HG03442 (cell line): Measurements from ENCODE around the gene CNTNAP4.
A peak's percentile ranks its signal among the peaks of the same experiment; 100 is the strongest.

Experiments
- ATAC-seq: cut with Tn5 transposase; IDR thresholded peaks from one replicate; pipeline ENCODE4 v1.9.1; 2021; ENCODE audit warnings: mild to moderate bottlenecking, moderate library complexity; ENCODE audit not compliant: unreplicated experiment

CNTNAP4 gene

DNA sequence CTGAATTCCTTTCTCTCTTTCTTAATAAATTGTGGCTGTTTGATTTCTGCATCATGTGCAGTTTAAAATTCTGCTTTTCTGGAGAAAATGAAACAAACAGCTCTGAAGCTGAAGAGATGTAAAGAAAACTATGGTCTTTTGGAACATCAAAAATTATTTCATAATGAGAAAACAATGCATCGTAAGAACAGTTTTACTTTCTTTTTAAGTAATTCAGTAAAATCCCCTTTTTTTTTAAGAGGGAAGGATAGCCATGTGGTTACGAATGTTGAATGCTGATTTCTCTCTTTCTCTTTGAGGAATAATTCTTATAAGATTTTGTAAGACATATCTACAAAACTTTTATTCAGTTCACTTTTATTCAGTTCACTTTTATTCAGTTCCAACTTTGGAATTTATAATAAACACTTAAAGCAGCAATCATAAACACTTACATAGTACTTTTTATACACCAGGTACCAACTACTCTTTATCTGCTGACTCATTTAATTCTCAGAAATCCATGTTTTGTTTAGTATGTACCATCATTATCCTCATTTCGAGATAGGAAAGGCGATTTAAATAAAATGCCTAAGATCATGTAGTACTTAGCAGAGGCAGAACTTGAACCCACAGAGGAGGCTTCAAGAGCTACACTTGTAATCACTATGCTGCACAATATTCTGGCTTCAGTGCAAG lies 26.6 kb downstream of the CNTNAP4 start:
- ATAC-seq, result peak; percentile 54

DNA sequence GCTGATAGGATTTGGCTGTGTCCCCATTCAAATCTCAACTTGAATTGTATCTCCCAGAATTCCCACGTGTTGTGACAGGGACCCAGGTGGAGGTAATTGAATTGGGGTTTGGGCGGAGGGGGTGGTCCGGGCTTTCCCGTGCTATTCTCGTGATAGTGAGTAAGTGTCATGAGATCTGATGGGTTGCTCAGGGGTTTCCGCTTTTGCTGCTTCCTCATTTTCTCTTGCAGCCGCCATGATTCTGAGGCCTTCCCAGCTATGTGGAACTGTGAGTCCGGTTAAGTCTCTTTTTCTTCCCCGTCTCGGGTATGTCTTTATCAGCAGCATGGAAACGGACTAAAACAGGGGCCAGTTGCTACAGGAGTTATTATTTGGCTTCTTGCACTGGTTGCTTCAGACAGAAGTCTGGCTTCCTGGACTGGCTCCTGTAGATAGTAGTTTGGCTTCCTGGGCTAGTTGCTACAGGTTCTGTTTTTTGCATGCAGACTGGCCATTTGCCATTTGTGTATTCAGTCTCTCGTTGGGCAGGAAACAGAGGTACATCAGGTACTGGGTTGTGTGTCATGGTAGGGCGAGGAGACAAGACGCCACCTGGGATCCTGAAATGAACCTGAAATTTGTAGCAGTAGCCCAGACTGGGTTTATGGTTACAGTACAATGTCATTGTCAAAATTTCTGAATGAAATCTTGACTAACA lies 32.6 kb downstream of the CNTNAP4 start:
- ATAC-seq, result no peak

DNA sequence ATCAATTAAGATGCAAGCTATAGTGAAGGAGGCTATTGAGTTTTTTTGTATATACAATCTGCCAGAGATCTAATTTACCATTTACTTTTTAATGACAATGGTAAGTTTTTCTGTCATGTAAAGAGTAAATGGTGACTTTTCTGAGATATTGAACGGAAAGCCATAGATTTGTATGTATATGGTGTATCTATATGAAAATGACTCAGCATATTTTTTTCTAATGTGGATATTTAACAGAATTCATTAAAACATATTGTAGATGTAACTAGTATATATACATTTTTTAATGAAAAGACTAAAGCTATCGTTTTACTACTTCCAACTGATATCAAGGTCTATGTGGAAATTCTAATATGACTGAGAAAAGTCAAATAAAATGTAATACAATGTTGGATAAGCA lies 34.1 kb downstream of the CNTNAP4 start:
- ATAC-seq, result no peak

DNA sequence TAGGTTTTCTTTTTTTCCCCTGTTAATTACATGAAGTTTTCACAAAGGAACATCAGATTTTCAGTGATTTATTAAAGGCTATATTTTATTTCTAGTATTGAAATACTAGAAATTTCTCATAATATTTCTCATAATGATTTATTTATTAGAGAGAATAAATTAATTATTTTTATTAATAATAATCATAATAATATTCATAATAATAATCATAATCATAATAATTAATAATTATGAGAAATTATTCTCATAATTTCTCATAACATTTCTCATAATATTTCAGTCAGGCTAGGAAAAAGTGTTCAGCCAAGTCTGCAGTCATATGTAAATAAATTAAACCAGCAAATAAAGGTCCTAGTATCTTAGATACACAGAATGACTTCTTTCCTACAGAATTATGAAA lies 41.4 kb downstream of the CNTNAP4 start:
- no peak for ATAC-seq

DNA sequence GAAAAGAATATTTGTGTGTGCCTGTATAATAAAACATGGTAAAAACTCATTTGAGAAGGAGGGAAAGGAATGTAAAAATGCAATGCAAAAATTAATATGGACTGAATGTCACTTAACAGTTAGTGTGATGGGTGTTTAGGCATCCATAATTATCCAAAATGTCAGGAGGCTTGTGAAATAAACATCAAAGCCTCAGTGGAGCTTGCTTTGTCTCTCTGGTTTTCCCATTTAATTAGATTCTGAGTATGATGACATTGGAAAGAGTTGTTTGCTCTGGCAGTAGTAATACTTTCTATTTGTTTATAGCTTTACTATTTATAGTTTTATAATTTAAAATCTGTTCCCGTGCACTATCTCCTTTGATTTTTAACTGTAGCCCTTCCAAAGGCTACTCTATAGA lies 51.9 kb downstream of the CNTNAP4 start:
- ATAC-seq, result no peak

DNA sequence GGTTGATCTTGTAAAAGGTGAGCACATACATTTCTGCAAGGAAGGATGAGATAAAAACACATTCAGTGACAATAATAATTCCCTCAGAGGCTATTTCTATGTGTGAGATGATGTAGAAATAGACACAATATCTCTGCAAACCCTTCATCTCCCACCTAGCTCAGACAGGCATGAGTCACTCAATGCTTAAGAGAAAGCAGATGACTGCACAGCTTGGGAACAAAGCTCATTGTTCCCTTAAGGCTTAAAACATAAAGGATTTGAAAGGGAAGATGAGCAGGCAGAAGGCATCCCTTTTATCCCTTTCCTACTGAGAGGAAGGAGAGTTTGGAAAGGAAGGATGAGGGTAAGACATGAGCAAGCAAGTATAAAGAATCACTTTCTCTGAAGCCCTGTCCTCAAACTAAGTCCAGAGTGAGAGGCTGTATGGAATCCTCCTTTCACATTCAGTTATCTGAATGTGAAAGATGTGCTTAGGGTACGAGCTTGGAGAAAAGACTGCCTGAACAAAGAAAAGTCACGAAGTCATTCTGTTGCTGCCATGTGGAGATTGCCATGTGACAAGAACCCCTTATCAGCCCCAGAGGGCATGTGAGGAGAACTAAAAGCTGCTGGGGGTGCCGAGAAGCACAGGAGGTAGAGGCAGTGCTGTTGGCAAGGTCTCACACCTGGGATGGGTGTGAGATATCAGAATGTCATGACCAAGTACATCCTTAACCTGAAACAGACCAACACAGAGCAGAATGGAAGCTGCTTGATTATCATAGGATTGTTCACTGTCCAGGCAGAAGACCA lies 58.2 kb downstream of the CNTNAP4 start:
- ATAC-seq, result no peak

DNA sequence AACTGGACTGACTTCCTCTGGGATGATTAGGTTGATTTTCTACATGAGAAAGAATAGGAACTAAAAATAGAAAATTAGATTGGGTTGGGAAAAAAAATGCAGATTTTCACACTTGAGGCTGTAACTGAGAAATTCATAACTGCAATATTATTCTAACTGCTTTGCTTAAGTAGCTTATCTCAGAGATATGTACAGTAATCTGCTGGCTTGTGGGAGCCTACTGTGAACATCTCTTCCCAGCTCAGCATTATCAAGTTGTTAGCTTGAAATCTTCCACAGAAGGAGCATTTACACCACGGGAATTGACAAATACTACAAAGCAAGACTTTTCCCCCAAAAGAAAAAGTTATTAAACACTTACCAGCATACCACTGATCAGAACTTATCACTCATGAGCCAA lies 58.9 kb downstream of the CNTNAP4 start:
- ATAC-seq, result no peak

DNA sequence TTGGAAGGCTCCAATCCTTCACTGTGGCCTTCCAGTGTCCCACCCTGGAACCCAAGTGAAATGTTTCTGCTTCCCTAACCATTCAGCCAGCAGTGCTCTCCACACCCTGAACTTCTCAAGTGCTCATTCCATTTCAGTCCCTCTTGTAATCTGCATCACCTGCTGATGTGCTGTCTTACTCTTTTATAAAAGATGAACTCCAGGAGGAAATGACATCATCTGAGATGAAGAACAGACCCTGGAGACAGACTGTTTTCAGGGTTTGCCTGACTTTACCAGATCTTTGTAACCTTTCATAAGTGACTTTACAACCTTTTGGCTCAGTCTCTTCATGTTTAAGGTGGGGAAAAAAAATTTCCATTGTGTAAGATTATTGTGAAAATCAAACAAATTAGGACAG lies 61.3 kb downstream of the CNTNAP4 start:
- no peak for ATAC-seq

DNA sequence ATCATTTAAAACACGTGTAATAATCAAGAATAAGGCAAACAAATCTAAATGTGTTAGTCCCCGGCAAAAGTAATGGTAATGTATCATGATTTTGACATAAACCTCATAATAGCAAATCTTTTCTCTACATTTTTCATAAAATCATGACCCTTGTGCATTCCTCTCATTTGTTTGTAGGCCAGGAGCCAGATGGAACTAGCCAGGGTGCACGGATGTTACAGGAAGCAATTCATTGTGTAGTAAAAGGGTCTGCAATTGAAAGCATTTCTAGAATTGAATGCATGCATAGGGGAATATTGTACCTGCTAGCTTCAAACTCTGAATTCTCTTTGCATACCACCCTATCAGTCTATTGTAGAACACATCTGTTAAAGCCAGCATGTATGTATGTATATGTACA lies 66.6 kb downstream of the CNTNAP4 start:
- no peak for ATAC-seq

DNA sequence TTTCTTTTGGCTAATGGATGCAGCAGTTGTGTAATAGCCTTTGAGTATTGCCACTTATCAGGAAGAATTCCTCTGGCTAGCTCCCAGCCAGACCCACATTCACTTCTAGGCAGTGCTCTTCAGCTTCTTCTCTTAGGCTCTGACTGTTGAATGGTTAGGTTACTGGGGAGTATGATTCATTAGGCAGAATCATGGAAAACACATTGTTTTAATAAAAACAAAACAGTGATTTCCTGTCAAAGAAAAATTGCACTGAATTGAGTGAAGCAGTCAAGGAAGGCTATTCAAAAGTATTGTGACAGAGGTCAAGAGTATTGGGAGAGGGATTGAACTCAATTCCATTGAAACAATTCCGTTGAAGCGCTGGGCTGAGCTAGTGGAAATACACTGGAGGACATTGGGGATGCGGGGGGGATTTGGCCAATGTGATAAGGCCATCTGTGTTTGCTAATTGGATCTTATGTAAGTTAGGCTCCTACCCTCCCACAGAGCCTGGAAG lies 68.0 kb downstream of the CNTNAP4 start:
- ATAC-seq, result no peak

DNA sequence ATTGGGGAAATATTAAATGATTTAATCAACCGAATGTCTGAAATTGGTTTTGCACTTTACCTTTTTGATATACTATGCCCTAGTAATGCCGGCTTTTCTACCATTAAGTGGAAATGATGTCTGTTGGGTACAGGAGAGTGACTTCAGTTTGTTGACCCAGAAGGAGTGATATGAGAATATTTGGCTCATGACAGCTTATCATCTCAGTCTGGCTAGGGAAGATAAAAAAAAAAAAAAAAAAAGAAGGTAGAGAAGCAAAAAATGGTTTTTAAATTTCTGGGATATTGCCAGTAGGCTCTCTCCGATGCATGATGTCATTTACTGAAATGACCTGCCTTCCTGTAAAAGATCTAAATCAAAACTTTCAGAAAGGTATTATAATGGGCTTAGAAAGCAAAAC lies 69.0 kb downstream of the CNTNAP4 start:
- no peak for ATAC-seq

DNA sequence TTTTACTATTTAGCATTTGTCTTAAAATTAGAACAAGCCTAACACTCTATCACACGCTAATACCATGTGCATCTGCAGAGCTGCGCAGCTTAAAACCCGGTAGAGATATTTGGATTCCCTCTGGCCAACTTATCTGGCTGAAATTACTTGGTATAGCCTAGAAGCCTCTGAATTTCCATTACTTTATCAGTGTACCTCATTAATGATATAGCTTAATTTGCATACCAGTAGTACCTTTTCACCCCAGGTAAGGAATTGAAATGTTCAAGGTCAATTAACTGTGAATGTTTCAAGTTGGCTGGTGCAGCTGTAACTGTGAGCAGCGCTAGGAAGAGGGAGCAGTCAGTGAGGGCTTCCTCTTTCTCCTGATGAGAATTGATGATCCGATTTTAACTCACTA lies 74.2 kb downstream of the CNTNAP4 start:
- no peak for ATAC-seq

DNA sequence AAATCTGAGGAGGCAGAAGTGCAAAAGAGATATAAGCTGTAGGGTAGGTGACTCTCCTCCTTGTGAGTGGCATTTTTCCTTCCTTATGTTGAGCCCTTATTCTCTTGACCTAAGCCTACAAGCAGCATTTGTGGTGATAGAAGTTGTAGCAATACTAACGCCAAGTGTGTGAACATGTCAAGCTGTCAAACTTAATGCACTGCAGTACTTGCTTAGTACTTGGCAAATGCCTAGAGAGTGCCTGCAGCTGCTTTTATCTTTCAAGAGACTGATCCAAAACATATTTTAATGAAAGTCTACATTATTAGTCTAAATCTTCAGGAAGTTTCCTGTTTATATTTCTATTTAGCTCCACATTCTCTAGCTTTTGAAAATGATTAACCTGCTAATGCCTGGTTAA lies 83.2 kb downstream of the CNTNAP4 start:
- no peak for ATAC-seq

DNA sequence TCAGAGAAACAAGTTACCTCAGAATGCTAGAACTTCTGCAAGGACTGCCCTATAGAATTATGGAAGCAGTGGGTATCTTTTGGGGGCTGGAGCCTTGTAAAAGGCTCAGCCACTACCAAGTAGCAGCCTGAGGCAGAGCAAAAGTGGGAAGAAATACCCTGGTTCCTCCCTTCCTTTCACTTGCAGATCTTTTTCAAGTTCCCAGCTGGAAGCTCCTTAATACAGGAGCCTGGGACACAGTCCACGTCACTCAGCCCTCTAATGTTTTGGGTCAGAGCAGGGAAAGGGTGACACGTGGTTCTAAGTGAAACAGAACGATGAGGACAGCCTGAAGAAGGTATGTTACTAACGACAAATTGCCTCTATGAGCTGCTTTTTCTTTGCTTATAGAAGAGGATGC lies 93.1 kb downstream of the CNTNAP4 start:
- ATAC-seq, result no peak

DNA sequence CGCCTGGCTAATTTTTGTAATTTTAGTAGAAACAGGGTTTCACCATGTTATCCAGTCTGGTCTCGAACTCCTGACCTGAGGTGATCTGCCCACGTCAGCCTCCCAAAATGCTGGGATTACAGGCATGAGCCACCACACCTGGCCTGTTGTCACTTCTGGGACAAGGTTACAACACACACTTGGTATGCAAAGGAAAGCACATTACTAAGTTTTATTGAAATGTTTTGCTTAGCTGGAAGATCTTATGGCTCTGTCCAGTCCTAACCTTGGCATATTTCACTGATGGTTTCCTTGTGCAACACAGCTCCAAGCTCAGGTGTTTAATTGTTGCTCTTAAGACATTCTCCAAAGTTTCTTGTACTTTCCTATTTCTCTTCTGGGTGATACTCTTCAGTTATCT lies 94.2 kb downstream of the CNTNAP4 start:
- no peak for ATAC-seq

DNA sequence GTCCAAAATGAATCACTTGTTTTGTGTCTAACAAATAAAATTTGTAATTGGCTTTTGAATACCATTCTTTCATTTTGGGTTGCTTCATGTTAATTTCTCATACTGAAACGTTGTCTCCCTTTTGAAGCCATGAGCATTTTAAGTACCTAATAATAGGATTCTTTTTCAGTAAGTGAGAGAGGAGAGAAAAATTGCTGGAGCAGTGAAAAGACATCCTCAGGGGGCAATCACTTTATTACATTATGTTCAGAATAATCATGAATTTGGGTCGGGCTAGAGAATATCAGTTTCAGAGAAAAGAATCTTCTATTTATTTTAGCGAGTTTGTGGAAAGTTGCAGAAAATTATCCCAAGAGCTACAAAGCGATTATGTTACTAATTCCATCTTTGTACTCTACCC lies 96.8 kb downstream of the CNTNAP4 start:
- no peak for ATAC-seq

DNA sequence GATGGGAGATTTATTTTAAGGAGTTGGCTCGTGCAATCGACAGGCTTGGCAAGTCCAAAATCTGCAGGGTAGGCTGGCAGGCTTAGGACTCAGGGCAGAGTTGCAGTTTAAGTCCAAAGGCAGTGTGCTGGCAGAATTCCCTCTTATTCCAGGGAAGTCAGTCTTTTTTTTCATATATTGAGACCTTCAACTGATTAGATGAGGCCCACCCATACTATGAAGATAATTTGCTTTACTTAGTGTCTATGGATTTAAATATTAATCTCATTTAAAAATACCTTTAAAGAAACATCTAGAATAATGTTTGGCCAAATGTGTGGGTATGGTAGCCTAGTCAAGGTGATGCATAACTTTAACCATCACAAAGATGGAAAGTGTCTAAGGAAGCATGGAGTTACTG lies 99.8 kb downstream of the CNTNAP4 start:
- ATAC-seq, result no peak

DNA sequence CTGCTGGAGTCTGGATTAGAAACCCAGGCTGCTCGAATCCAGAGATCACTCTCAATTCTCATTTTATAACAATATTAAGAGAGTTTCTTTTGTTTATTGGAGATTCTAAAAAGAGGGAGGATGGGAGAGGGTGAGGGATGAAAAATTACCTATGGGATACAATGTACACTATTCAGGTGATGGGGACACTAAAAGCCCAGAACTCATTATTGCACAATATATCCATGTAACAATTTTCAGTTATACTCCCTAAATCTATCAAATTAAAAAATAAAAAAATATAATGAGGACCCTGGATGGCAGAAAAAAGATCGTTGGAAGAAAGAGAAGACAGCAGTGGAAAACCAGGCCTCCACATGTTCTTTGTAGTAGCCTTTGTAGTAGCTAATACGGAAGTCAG lies 100.8 kb downstream of the CNTNAP4 start:
- no peak for ATAC-seq

DNA sequence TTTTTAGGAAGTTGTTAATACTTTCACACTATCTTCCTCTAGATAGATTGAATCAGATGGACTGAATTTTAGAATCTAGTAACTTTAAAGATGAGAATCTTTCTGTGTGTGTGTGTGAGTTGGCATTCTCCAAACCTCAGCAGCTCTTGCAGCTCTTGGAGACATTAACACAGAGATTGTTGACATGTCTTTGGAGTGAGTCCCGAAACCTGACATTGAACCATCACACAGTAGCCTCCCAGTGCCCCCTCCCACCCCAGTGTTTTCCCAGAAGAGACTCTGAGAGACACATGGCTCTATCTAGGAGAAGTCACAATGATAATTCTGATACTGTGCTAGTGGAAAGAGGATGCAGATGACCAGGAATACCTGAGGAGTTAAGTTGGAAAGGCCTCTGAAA lies 103.9 kb downstream of the CNTNAP4 start:
- ATAC-seq, result no peak

DNA sequence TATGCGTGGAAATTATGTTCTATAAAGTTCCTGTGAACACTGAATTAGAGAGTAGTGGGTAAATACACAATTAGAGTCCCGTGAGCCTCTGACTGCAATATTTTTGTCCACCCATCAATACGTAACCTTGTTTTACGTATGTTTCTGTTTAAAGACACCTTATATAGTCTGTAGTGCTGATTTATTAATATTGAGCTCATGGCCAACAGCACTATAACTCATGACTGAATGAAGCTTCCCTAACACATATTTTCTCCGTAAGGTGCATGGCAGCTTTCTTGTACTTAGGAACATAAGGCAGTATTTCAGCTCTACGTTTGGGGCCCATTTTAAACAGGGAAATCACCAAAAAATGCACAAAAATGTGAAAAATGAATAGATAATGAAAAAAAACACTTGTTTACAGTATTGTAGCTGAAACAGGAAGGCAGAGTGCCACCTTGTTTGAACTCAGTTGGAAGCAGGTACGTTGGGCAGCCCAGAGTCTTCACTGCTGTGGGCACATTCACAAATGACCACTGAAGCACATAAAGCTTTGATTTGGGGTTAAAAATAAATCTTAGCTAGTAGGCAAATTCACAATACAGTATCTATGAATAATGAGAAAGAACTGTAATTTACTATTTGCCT lies 108.5 kb downstream of the CNTNAP4 start:
- no peak for ATAC-seq

DNA sequence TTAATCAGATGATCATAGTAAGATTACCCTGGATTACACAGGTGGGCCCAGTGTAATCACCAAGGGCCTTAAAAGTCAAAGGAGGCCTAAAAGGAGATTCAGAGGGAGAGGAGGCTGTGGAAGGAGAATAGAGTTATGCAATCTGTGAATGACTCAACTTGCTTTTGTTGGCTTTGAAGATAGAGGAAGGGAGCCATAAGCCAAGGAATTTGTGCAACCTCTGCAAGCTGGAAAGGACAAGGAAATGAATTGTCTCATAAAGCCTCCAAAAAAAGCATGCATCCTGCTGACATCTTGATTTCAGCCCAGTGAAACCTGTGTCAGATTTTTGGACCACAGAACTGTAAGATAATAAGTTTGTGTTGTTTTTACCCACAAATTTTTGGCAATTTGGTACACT lies 109.6 kb downstream of the CNTNAP4 start:
- ATAC-seq, result no peak
